NT2/D1 (cell line): ENCODE results near the gene GIMAP1.

Experiments used
- SUZ12 ChIP-seq: IDR thresholded peaks from 2 replicates; pipeline ENCODE4 v1.6.1; 2011; ENCODE audit not compliant: insufficient read length, insufficient read depth; ENCODE audit errors: extremely low read depth
- ZNF274 ChIP-seq: IDR thresholded peaks from 2 replicates; pipeline ENCODE4 v1.6.1; 2011; ENCODE audit warnings: mild to moderate bottlenecking, low read depth, low read length

- TF ChIP-seq ZNF274 = no peak
- no peak for TF ChIP-seq SUZ12
Measured at GRCh38 chr7:150737265-150738055, 21.0 kb downstream of the GIMAP1 start, which contains the start of gene GIMAP5.
